Upper lobe of right lung (tissue), 1 donor: ENCODE data around the gene GIGYF1. TPM values are rescaled to one million over a fixed set of nuclear protein-coding genes. Genes with fewer than 3 reads are reported as not detected.
"Not testable (repeated sequence)": the region's sequence is repeated elsewhere in the genome, so short reads cannot be mapped to it uniquely, and the experiment has no call there.

Source experiments
- ATAC-seq: fragments of 200-7000 bp; cut with Tn5 transposase; one replicate; pipeline ENCODE4 v1.9.1; 2020; ENCODE audit warnings: mild to moderate bottlenecking, moderate library complexity
- DNase-seq: peaks from one replicate; pipeline ENCODE4 v3.0.0-alpha.2; 2020
- H3K27ac ChIP-seq: fragments of 200-600 bp; one replicate; pipeline ENCODE4 v1.8.0; 2022
- H3K27me3 ChIP-seq: fragments of 200-600 bp; one replicate; pipeline ENCODE4 v1.8.0; 2022; ENCODE audit warnings: mild to moderate bottlenecking
- H3K36me3 ChIP-seq: fragments of 200-600 bp; one replicate; pipeline ENCODE4 v1.8.0; 2022
- H3K4me1 ChIP-seq: fragments of 200-600 bp; one replicate; pipeline ENCODE4 v1.8.0; 2022
- H3K4me3 ChIP-seq: fragments of 200-600 bp; one replicate; pipeline ENCODE4 v1.8.0; 2022; ENCODE audit warnings: mild to moderate bottlenecking
- H3K9me3 ChIP-seq: fragments of 200-600 bp; one replicate; pipeline ENCODE4 v1.8.0; 2022
- intact Hi-C: fragments of 100-400 bp; cut with DNase I; formaldehyde crosslinking; loops from one replicate; pipeline ENCODE4 v1.11.0; 2022
- total RNA-seq: library from RNA; stranded (reverse); fragmentation: NEBNext Ultra II Directional; extraction: Animal tissue kit (Norgen Biotek cat#: 25700); gene quantifications from one replicate; pipeline ENCODE4 v1.2.1, GENCODE V29; 2021
- TF ChIP-seq, protein P1 (sequence below): fragments of 200-600 bp; IDR thresholded peaks from one replicate; pipeline ENCODE4 v1.8.0; 2022; ENCODE audit warnings: antibody characterized with exemption
- donor health status: DM: no; HTN: yes; CAD: no; lungs with severe emphysema.

Gene GIGYF1
- total RNA-seq, 1 donor from 2014 or later, result 44.5 TPM

- Histone ChIP-seq H3K27ac (peak overlapping the region; percentile 96), H3K4me3 (peak overlapping the region; percentile 91), H3K27me3 (no peaks in the 10 kb centered on the region), H3K36me3 (peaks cover 32% of the 10 kb centered on the region), H3K9me3 (no peaks in the 10 kb centered on the region), H3K4me1 (peaks cover 10% of the 10 kb centered on the region)
- TF ChIP-seq, protein P1, sequence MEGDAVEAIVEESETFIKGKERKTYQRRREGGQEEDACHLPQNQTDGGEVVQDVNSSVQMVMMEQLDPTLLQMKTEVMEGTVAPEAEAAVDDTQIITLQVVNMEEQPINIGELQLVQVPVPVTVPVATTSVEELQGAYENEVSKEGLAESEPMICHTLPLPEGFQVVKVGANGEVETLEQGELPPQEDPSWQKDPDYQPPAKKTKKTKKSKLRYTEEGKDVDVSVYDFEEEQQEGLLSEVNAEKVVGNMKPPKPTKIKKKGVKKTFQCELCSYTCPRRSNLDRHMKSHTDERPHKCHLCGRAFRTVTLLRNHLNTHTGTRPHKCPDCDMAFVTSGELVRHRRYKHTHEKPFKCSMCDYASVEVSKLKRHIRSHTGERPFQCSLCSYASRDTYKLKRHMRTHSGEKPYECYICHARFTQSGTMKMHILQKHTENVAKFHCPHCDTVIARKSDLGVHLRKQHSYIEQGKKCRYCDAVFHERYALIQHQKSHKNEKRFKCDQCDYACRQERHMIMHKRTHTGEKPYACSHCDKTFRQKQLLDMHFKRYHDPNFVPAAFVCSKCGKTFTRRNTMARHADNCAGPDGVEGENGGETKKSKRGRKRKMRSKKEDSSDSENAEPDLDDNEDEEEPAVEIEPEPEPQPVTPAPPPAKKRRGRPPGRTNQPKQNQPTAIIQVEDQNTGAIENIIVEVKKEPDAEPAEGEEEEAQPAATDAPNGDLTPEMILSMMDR, result no peak
- DNase-seq (peak; percentile 78), ATAC-seq (peak; percentile 1)
- intact Hi-C loops, result no loop called here
These were observed 19.5 kb downstream of the GIGYF1 start for GRCh38 chr7:100674411-100675104.

DNA sequence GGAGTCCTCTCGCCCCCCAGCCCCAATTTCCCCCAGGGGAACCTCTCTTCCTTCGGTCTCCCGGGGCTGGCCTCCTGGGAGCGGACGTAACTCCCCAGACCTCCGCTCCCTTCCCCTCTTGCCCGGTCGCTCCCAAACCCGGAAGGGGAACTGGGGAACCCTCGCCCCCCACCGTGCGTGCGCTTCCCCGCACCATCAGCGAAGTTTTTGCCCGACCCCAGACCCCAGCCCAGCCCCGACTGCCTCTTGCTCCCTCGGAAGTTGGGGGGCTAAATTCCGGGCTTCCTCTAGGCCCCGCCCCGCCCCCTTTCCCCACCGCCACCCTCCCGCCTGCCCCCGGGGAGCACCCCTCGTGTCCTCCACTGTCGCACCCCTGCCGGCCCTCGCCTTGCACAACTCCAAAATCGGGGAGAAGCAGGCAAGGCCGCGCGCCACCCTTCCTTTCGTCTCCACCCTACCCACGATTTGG is 20.1 kb downstream of the GIGYF1 start:
- ATAC-seq (peak; percentile 2), DNase-seq (peak; percentile 86)
- no peaks in the 10 kb centered on the region for H3K9me3 ChIP-seq
- TF ChIP-seq, protein P1, result no peak
- H3K4me3 ChIP-seq, result peak overlapping the region; percentile 91
- intact Hi-C loops, result no loop called here
- H3K36me3 ChIP-seq, result peaks cover 26% of the 10 kb centered on the region
- no peaks in the 10 kb centered on the region for H3K27me3 ChIP-seq
- H3K27ac ChIP-seq, result peak overlapping the region; percentile 96
- peaks cover 5% of the 10 kb centered on the region for H3K4me1 ChIP-seq

- peak within 1 kb of the TSS; percentile 91 for H3K4me3 ChIP-seq
- peaks cover 5% of the 10 kb centered on the region for H3K4me1 ChIP-seq
- intact Hi-C loops, result no loop called here
- peak; percentile 100 for DNase-seq
- ATAC-seq, result peak; percentile 88
- peaks cover 20% of the 10 kb centered on the region for H3K36me3 ChIP-seq
- H3K27ac ChIP-seq, result peak within 1 kb of the TSS; percentile 96
- TF ChIP-seq, protein P1, result no peak
- H3K9me3 ChIP-seq, result no peaks in the 10 kb centered on the region
- no peaks in the 10 kb centered on the region for H3K27me3 ChIP-seq
These were observed 20.6 kb downstream of the GIGYF1 start, which contains the start of gene GNB2 for GRCh38 chr7:100673302-100673941. TSS of gene GNB2 (plus strand) at chr7:100673740. CDS start at chr7:100676266, 2,526 bp downstream.

- Histone ChIP-seq H3K27ac (no peak overlapping the region), H3K9me3 (no peaks in the 10 kb centered on the region), H3K36me3 (peaks cover 2% of the 10 kb centered on the region), H3K4me3 (no peak overlapping the region), H3K4me1 (peaks cover 5% of the 10 kb centered on the region), H3K27me3 (no peaks in the 10 kb centered on the region)
- intact Hi-C loops, result no loop called here
- DNase-seq, result no peak
- no peak for ATAC-seq
- TF ChIP-seq, protein P1, result no peak
These were observed 22.4 kb downstream of the GIGYF1 start for GRCh38 chr7:100671353-100672327.

DNA sequence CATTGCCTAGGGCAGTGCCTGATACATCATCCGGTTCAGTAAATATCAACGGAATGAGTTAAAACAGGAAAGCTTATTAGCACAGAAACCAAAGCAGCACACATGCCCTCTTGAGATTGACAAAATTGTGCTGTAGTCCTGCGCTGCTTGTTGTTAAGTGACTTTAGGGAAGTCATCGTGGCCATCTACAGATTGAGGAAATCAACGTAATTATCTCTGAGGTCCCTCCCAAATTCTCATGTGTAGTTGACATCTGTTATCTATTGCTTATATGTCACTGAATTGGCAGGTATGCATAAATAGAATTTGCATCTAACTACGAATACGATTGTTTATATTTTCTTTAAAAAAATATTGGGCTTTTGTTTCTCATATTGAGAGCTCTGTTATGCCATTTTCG is 24.0 kb downstream of the GIGYF1 start:
- intact Hi-C loops, result no loop called here
- ATAC-seq, result no peak
- TF ChIP-seq, protein P1, result no peak
- Histone ChIP-seq H3K36me3 (no peaks in the 10 kb centered on the region), H3K27me3 (no peaks in the 10 kb centered on the region), H3K4me3 (no peak overlapping the region), H3K27ac (no peak overlapping the region), H3K4me1 (peaks cover 5% of the 10 kb centered on the region), H3K9me3 (no peaks in the 10 kb centered on the region)
- DNase-seq, result no peak

DNA sequence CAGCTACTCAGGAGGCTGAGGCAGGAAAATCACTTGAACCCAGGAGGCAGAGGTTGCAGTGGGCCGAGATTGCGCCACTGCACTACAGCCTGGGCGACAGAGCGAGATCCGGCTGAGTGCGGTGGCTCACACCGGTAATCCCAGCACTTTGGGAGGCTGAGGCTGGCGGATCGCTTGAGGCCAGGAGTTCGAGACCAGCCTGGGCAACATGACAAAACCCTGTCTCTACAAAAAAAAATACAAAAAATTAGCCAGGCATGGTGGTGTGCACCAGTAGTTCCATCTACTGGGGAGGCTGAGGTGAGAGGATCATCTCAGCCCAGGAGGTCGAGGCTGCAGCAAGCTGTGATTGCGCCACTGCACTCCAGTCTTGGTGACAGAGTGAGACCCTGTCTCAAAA is 24.9 kb downstream of the GIGYF1 start:
- H3K4me1 ChIP-seq, DNase-seq, H3K27me3 ChIP-seq, intact Hi-C loops, H3K36me3 ChIP-seq, H3K4me3 ChIP-seq, ATAC-seq, H3K27ac ChIP-seq, H3K9me3 ChIP-seq: not testable (repeated sequence)
